WTC11 (cell line): ENCODE data around the gene LOXL3. TPM values are rescaled to one million over a fixed set of nuclear protein-coding genes. Genes with fewer than 3 reads are reported as not detected.

Experiments used
- ATAC-seq: fragments of 200-7000 bp; cut with Tn5 transposase; 2 replicates; pipeline ENCODE4 v1.10.0; 2021; ENCODE audit warnings: mild to moderate bottlenecking, moderate library complexity
- CTCF ChIA-PET: fragments of 300-600 bp; sonication (Branson Sonifier 250); formaldehyde crosslinking; loops from one replicate; lab custom pipeline; 2021; ENCODE audit warnings: antibody characterized with exemption; lab: Charles Lee
- POLR2A ChIA-PET: fragments of 350-600 bp; sonication (Branson Sonifier 250); formaldehyde crosslinking; loops from one replicate; lab custom pipeline; 2021; ENCODE audit warnings: antibody characterized with exemption; lab: Charles Lee
- DNase-seq: peaks from one replicate; pipeline ENCODE4 v3.0.0; 2021; ENCODE audit warnings: low spot score
- H3K27ac Mint-ChIP-seq: 2 replicates; pipeline ENCODE4 v1.8.0; 2021; ENCODE audit warnings: mixed read lengths
- H3K27me3 Mint-ChIP-seq: 2 replicates; pipeline ENCODE4 v1.8.0; 2021; ENCODE audit warnings: low read depth, mild to moderate bottlenecking, moderate library complexity, mixed read lengths
- H3K36me3 Mint-ChIP-seq: 2 replicates; pipeline ENCODE4 v1.8.0; 2021; ENCODE audit warnings: mixed read lengths
- H3K4me1 Mint-ChIP-seq: 2 replicates; pipeline ENCODE4 v1.8.0; 2022; ENCODE audit warnings: mixed read lengths
- H3K4me3 Mint-ChIP-seq: 2 replicates; pipeline ENCODE4 v1.8.0; 2021; ENCODE audit warnings: mild to moderate bottlenecking, moderate library complexity, mixed read lengths
- H3K9me3 Mint-ChIP-seq: 2 replicates; pipeline ENCODE4 v1.8.0; 2021; ENCODE audit warnings: mixed read lengths
- GABPB1 ChIP-seq: sonication (generic); formaldehyde crosslinking; IDR thresholded peaks from 2 replicates; pipeline ENCODE4 v1.8.1; 2023; ENCODE audit warnings: mild to moderate bottlenecking, missing genetic modification reagents
- GRHL2 ChIP-seq: fragments of 250-450 bp; sonication (Bioruptor Pico); IDR thresholded peaks from 2 replicates; pipeline ENCODE4 v1.8.0; 2022; ENCODE audit warnings: mild to moderate bottlenecking, moderate library complexity; ENCODE audit not compliant: insufficient replicate concordance, severe bottlenecking
- HMGA2 ChIP-seq: fragments of 250-450 bp; sonication (Bioruptor Pico); IDR thresholded peaks from 2 replicates; pipeline ENCODE4 v1.4.0; 2021; ENCODE audit warnings: mild to moderate bottlenecking, moderate library complexity
- KAT7 ChIP-seq: sonication (generic); formaldehyde crosslinking; IDR thresholded peaks from 2 replicates; pipeline ENCODE4 v1.8.1; 2023; ENCODE audit warnings: missing genetic modification reagents, mild to moderate bottlenecking, borderline replicate concordance
- NFE2L1 ChIP-seq: sonication (generic); formaldehyde crosslinking; IDR thresholded peaks from 2 replicates; pipeline ENCODE4 v1.8.1; 2023; ENCODE audit warnings: missing genetic modification reagents
- RORB ChIP-seq: fragments of 250-450 bp; sonication (Bioruptor Pico); IDR thresholded peaks from 2 replicates; pipeline ENCODE4 v1.9.0; 2021; ENCODE audit warnings: mild to moderate bottlenecking
- SOX15 ChIP-seq: fragments of 250-450 bp; sonication (Bioruptor Pico); IDR thresholded peaks from 2 replicates; pipeline ENCODE4 v1.9.0; 2021; ENCODE audit warnings: mild to moderate bottlenecking
- ZNF263 ChIP-seq: sonication (generic); formaldehyde crosslinking; IDR thresholded peaks from 2 replicates; pipeline ENCODE4 v1.8.1; 2022; ENCODE audit warnings: low read depth, mild to moderate bottlenecking, moderate library complexity, missing genetic modification reagents
- total RNA-seq: library from RNA; stranded (reverse); gene quantifications from 3 replicates; pipeline ENCODE4 v1.2.3, GENCODE V29; 2021
- TF ChIP-seq, protein P1 (sequence below): fragments of 200-600 bp; IDR thresholded peaks from 2 replicates; pipeline ENCODE4 v1.8.0; 2022; ENCODE audit warnings: antibody characterized with exemption
- TF ChIP-seq, protein P2 (sequence below): sonication (generic); formaldehyde crosslinking; IDR thresholded peaks from 2 replicates; pipeline ENCODE4 v1.8.1; 2023; ENCODE audit warnings: mild to moderate bottlenecking, moderate library complexity, missing genetic modification reagents
- TF ChIP-seq, protein P3 (sequence below): sonication (generic); formaldehyde crosslinking; IDR thresholded peaks from 2 replicates; pipeline ENCODE4 v1.8.0; 2023; ENCODE audit warnings: mild to moderate bottlenecking, missing genetic modification reagents
- TF ChIP-seq, protein P4 (sequence below): sonication (generic); formaldehyde crosslinking; IDR thresholded peaks from 2 replicates; pipeline ENCODE4 v1.8.0; 2023; ENCODE audit warnings: missing genetic modification reagents, mild to moderate bottlenecking, borderline replicate concordance
- TF ChIP-seq, protein P5 (sequence below): sonication (generic); formaldehyde crosslinking; IDR thresholded peaks from 2 replicates; pipeline ENCODE4 v1.8.0; 2023; ENCODE audit warnings: missing genetic modification reagents
- TF ChIP-seq, protein P6 (sequence below): sonication (generic); formaldehyde crosslinking; IDR thresholded peaks from 2 replicates; pipeline ENCODE4 v1.8.1; 2023; ENCODE audit warnings: mild to moderate bottlenecking, missing genetic modification reagents, moderate library complexity
- TF ChIP-seq, protein P7 (sequence below): fragments of 250-450 bp; sonication (Bioruptor Pico); IDR thresholded peaks from 2 replicates; pipeline ENCODE4 v1.9.0; 2021; ENCODE audit warnings: mild to moderate bottlenecking
- TF ChIP-seq, protein P8 (sequence below): sonication (generic); formaldehyde crosslinking; conservative IDR thresholded peaks from 2 replicates; pipeline ENCODE4 v1.8.1; 2022; ENCODE audit warnings: mild to moderate bottlenecking, missing genetic modification reagents
- TF ChIP-seq, protein P9 (sequence below): sonication (generic); formaldehyde crosslinking; IDR thresholded peaks from 2 replicates; pipeline ENCODE4 v1.8.1; 2022; ENCODE audit warnings: missing genetic modification reagents, borderline replicate concordance
- TF ChIP-seq, protein P10 (sequence below): sonication (generic); formaldehyde crosslinking; IDR thresholded peaks from 2 replicates; pipeline ENCODE4 v1.8.1; 2022; ENCODE audit warnings: low read depth, missing genetic modification reagents, borderline replicate concordance

Gene LOXL3
- total RNA-seq, 1 experiment from 2014 or later, result 21.1 TPM

DNA sequence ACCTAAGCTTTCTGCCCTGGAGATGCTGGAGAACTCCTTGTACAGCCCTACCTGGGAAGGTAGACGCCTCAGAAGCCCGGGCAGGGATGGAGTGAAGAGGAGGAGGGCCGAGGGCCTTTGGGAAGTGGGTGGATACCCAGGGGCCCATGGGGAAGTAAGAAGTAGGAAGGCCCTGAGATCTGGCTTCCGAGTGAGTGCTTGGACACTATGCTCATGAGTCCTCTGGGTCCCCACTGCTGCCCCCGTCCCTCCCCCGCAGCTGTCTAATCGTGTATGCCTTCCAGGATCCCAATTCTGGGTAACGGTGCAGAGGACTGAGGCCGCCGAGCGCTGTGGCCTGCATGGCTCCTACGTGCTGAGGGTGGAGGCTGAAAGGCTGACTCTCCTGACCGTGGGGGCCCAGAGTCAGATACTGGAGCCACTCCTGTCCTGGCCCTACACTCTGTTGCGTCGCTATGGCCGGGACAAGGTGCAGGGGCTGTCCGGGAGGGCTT, 1.9 kb upstream of the LOXL3 start:
- Mint-ChIP-seq H3K4me3 (peak overlapping the region; percentile 84), H3K27ac (no peak overlapping the region), H3K9me3 (no peaks in the 10 kb centered on the region), H3K36me3 (no peaks in the 10 kb centered on the region), H3K4me1 (peaks cover 25% of the 10 kb centered on the region), H3K27me3 (peaks cover 67% of the 10 kb centered on the region)
- no peak for ATAC-seq
- TF ChIP-seq RORB (CRISPR knock-in tag) (no peak), HMGA2 (CRISPR knock-in tag) (no peak), NFE2L1 (CRISPR knock-in tag) (no peak), GRHL2 (CRISPR knock-in tag) (no peak), ZNF263 (CRISPR knock-in tag) (no peak), SOX15 (CRISPR knock-in tag) (no peak), GABPB1 (CRISPR knock-in tag) (no peak), KAT7 (CRISPR knock-in tag) (no peak)
- TF ChIP-seq, protein P1, sequence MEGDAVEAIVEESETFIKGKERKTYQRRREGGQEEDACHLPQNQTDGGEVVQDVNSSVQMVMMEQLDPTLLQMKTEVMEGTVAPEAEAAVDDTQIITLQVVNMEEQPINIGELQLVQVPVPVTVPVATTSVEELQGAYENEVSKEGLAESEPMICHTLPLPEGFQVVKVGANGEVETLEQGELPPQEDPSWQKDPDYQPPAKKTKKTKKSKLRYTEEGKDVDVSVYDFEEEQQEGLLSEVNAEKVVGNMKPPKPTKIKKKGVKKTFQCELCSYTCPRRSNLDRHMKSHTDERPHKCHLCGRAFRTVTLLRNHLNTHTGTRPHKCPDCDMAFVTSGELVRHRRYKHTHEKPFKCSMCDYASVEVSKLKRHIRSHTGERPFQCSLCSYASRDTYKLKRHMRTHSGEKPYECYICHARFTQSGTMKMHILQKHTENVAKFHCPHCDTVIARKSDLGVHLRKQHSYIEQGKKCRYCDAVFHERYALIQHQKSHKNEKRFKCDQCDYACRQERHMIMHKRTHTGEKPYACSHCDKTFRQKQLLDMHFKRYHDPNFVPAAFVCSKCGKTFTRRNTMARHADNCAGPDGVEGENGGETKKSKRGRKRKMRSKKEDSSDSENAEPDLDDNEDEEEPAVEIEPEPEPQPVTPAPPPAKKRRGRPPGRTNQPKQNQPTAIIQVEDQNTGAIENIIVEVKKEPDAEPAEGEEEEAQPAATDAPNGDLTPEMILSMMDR, result no peak
- TF ChIP-seq, protein P2, sequence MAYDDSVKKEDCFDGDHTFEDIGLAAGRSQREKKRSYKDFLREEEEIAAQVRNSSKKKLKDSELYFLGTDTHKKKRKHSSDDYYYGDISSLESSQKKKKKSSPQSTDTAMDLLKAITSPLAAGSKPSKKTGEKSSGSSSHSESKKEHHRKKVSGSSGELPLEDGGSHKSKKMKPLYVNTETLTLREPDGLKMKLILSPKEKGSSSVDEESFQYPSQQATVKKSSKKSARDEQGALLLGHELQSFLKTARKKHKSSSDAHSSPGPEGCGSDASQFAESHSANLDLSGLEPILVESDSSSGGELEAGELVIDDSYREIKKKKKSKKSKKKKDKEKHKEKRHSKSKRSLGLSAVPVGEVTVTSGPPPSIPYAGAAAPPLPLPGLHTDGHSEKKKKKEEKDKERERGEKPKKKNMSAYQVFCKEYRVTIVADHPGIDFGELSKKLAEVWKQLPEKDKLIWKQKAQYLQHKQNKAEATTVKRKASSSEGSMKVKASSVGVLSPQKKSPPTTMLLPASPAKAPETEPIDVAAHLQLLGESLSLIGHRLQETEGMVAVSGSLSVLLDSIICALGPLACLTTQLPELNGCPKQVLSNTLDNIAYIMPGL (CRISPR knock-in tag), result no peak
- TF ChIP-seq, protein P3, sequence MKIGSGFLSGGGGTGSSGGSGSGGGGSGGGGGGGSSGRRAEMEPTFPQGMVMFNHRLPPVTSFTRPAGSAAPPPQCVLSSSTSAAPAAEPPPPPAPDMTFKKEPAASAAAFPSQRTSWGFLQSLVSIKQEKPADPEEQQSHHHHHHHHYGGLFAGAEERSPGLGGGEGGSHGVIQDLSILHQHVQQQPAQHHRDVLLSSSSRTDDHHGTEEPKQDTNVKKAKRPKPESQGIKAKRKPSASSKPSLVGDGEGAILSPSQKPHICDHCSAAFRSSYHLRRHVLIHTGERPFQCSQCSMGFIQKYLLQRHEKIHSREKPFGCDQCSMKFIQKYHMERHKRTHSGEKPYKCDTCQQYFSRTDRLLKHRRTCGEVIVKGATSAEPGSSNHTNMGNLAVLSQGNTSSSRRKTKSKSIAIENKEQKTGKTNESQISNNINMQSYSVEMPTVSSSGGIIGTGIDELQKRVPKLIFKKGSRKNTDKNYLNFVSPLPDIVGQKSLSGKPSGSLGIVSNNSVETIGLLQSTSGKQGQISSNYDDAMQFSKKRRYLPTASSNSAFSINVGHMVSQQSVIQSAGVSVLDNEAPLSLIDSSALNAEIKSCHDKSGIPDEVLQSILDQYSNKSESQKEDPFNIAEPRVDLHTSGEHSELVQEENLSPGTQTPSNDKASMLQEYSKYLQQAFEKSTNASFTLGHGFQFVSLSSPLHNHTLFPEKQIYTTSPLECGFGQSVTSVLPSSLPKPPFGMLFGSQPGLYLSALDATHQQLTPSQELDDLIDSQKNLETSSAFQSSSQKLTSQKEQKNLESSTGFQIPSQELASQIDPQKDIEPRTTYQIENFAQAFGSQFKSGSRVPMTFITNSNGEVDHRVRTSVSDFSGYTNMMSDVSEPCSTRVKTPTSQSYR (CRISPR knock-in tag), result no peak
- TF ChIP-seq, protein P4, sequence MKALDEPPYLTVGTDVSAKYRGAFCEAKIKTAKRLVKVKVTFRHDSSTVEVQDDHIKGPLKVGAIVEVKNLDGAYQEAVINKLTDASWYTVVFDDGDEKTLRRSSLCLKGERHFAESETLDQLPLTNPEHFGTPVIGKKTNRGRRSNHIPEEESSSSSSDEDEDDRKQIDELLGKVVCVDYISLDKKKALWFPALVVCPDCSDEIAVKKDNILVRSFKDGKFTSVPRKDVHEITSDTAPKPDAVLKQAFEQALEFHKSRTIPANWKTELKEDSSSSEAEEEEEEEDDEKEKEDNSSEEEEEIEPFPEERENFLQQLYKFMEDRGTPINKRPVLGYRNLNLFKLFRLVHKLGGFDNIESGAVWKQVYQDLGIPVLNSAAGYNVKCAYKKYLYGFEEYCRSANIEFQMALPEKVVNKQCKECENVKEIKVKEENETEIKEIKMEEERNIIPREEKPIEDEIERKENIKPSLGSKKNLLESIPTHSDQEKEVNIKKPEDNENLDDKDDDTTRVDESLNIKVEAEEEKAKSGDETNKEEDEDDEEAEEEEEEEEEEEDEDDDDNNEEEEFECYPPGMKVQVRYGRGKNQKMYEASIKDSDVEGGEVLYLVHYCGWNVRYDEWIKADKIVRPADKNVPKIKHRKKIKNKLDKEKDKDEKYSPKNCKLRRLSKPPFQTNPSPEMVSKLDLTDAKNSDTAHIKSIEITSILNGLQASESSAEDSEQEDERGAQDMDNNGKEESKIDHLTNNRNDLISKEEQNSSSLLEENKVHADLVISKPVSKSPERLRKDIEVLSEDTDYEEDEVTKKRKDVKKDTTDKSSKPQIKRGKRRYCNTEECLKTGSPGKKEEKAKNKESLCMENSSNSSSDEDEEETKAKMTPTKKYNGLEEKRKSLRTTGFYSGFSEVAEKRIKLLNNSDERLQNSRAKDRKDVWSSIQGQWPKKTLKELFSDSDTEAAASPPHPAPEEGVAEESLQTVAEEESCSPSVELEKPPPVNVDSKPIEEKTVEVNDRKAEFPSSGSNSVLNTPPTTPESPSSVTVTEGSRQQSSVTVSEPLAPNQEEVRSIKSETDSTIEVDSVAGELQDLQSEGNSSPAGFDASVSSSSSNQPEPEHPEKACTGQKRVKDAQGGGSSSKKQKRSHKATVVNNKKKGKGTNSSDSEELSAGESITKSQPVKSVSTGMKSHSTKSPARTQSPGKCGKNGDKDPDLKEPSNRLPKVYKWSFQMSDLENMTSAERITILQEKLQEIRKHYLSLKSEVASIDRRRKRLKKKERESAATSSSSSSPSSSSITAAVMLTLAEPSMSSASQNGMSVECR (CRISPR knock-in tag), result no peak
- TF ChIP-seq, protein P5, sequence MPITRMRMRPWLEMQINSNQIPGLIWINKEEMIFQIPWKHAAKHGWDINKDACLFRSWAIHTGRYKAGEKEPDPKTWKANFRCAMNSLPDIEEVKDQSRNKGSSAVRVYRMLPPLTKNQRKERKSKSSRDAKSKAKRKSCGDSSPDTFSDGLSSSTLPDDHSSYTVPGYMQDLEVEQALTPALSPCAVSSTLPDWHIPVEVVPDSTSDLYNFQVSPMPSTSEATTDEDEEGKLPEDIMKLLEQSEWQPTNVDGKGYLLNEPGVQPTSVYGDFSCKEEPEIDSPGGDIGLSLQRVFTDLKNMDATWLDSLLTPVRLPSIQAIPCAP, result no peak
- TF ChIP-seq, protein P6, sequence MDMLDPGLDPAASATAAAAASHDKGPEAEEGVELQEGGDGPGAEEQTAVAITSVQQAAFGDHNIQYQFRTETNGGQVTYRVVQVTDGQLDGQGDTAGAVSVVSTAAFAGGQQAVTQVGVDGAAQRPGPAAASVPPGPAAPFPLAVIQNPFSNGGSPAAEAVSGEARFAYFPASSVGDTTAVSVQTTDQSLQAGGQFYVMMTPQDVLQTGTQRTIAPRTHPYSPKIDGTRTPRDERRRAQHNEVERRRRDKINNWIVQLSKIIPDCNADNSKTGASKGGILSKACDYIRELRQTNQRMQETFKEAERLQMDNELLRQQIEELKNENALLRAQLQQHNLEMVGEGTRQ (CRISPR knock-in tag), result no peak
- TF ChIP-seq, protein P7, sequence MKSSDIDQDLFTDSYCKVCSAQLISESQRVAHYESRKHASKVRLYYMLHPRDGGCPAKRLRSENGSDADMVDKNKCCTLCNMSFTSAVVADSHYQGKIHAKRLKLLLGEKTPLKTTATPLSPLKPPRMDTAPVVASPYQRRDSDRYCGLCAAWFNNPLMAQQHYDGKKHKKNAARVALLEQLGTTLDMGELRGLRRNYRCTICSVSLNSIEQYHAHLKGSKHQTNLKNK (CRISPR knock-in tag), result no peak
- TF ChIP-seq, protein P8, sequence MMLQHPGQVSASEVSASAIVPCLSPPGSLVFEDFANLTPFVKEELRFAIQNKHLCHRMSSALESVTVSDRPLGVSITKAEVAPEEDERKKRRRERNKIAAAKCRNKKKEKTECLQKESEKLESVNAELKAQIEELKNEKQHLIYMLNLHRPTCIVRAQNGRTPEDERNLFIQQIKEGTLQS (CRISPR knock-in tag), result no peak
- TF ChIP-seq, protein P9, sequence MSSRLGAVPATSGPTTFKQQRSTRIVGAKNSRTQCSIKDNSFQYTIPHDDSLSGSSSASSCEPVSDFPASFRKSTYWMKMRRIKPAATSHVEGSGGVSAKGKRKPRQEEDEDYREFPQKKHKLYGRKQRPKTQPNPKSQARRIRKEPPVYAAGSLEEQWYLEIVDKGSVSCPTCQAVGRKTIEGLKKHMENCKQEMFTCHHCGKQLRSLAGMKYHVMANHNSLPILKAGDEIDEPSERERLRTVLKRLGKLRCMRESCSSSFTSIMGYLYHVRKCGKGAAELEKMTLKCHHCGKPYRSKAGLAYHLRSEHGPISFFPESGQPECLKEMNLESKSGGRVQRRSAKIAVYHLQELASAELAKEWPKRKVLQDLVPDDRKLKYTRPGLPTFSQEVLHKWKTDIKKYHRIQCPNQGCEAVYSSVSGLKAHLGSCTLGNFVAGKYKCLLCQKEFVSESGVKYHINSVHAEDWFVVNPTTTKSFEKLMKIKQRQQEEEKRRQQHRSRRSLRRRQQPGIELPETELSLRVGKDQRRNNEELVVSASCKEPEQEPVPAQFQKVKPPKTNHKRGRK, result no peak
- TF ChIP-seq, protein P10, sequence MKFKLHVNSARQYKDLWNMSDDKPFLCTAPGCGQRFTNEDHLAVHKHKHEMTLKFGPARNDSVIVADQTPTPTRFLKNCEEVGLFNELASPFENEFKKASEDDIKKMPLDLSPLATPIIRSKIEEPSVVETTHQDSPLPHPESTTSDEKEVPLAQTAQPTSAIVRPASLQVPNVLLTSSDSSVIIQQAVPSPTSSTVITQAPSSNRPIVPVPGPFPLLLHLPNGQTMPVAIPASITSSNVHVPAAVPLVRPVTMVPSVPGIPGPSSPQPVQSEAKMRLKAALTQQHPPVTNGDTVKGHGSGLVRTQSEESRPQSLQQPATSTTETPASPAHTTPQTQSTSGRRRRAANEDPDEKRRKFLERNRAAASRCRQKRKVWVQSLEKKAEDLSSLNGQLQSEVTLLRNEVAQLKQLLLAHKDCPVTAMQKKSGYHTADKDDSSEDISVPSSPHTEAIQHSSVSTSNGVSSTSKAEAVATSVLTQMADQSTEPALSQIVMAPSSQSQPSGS (CRISPR knock-in tag), result no peak
- ChIA-PET POLR2A (interaction anchor here (0.7 to 0.9 kb wide), 2 partner anchors 32 to 98 kb away, joined by 3 read pairs; no protein-coding TSS in a partner anchor), CTCF (interaction anchor here (1.2 kb wide), 1 partner anchor 17 kb away, joined by 3 read pairs; no protein-coding TSS in a partner anchor)
- no peak for DNase-seq
